Sigmoid colon (tissue), 4 donors: Measurements from ENCODE around the gene INTS6.

Experiments
- CTCF ChIP-seq, 4 experiments: fragments of 450-650 bp in 3 of 4; fragments of 200-600 bp in 1 of 4; IDR thresholded peaks; one replicate each; pipeline ENCODE4 v1.5.1; 2016 to 2019; ENCODE audit warnings: antibody characterized with exemption in 4 of 4, mild to moderate bottlenecking in 3 of 4, moderate library complexity in 2 of 4
- EP300 ChIP-seq, 4 donors: sonication (generic); formaldehyde crosslinking; IDR thresholded peaks; one replicate each; pipeline ENCODE4 v1.6.1; 2017; ENCODE audit warnings: antibody characterized with exemption in 4 of 4
- POLR2A ChIP-seq, 2 donors: fragments of 450-650 bp; IDR thresholded peaks; one replicate each; pipeline ENCODE4 v1.6.1; 2016; ENCODE audit warnings: antibody characterized with exemption in 2 of 2, mild to moderate bottlenecking in 2 of 2, moderate library complexity in 2 of 2

- no peak for TF ChIP-seq CTCF (IDR thresholded peaks at IDR 0.05)
- TF ChIP-seq POLR2A (IDR thresholded peaks at IDR 0.05), result peak; percentile 63 to 72
- peak in 1 of 4 donors; percentile 22 for TF ChIP-seq EP300 (IDR thresholded peaks at IDR 0.05)
Measured at GRCh38 chr13:51453207-51453958, 547 bp upstream of the INTS6 start.
